Suppressor macrophage (primary cell): ENCODE measurements around the gene RPL18A.
"Not testable (repeated sequence)": the region's sequence is repeated elsewhere in the genome, so short reads cannot be mapped to it uniquely, and the experiment has no call there.

Experiments used
- DNase-seq, 4 experiments: peaks; one replicate each; pipeline ENCODE4 v3.0.0-alpha.2; 2020 to 2022

The RPL18A gene

GRCh38 chr19:17866964-17867486, 7.3 kb downstream of the RPL18A start:
- no peak for DNase-seq

- no peak for DNase-seq
Observed at GRCh38 chr19:17868669-17869068, 9.0 kb downstream of the RPL18A start.

- DNase-seq: no peak
Observed at GRCh38 chr19:17869114-17869608, 9.5 kb downstream of the RPL18A start.

DNA sequence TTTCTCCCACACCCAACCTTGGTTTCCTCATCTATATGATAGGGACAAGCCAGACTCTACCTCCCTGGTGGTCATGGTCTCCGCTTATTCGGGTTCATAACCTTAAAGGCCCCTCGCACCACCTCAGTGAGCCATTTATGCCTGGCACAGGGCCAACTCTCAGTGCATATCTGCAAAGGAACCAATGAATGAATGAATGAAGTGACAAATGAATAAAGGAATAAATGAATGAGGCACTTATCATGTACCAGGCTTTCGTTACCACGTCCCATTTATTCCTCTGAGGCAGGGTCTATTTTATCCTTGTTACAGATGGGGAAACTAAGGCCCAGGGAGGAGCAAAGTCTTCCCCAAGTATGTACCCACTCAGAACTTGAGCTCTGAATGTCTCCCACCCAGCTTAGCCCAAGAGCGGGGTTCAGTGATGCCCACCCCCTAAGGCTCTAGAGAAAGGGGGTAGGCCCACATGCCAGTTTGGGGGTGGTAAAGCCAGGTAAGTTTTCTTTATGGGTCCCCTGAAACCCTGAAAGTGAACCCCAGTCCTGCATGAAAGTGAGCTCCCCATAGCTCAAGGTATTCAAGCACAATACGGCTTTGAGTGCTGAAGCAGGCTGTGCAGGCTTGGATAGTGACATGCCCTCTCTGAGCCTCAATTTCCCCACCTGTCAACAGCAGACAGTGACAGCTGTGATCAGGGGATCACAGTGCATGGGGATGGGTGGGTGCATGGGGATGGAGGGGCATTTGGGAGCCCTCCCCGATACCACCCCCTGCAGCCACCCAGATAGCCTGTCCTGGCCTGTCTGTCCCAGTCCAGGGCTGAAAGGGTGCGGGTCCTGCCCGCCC, 11.5 kb downstream of the RPL18A start:
- DNase-seq: no peak

DNA sequence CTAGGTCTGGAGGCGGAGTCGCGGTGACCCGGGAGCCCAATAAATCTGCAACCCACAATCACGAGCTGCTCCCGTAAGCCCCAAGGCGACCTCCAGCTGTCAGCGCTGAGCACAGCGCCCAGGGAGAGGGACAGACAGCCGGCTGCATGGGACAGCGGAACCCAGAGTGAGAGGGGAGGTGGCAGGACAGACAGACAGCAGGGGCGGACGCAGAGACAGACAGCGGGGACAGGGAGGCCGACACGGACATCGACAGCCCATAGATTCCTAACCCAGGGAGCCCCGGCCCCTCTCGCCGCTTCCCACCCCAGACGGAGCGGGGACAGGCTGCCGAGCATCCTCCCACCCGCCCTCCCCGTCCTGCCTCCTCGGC, 12.2 kb downstream of the RPL18A start, which contains the start of gene SLC5A5:
Gene SLC5A5 (plus strand): TSS at position 68 of the 373 bp plus-strand sequence. CDS start 375 bp downstream, outside the sequence.
- peak in 2 of 4 experiments; percentile 19 to 29 for DNase-seq

GRCh38 chr19:17872251-17873001, 12.7 kb downstream of the RPL18A start:
- DNase-seq: peak in 1 of 4 experiments; percentile 14

GRCh38 chr19:17873786-17874757, 14.4 kb downstream of the RPL18A start:
- peak in 3 of 4 experiments; percentile 24 to 56 (median 42) for DNase-seq

GRCh38 chr19:17874758-17875135, 15.0 kb downstream of the RPL18A start:
- DNase-seq: no peak

DNA sequence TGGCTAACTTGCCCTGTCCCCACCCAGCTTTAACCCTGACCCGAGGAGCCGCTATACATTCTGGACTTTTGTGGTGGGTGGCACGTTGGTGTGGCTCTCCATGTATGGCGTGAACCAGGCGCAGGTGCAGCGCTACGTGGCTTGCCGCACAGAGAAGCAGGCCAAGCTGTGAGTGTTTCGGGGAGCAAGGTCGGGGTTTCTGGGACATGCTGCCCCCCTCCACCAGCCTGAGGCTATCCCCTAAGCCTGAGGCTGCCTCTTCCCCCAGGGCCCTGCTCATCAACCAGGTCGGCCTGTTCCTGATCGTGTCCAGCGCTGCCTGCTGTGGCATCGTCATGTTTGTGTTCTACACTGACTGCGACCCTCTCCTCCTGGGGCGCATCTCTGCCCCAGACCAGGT, 18.0 kb downstream of the RPL18A start:
- DNase-seq: no peak

GRCh38 chr19:17879466-17879865, 19.8 kb downstream of the RPL18A start:
- DNase-seq: no peak

DNA sequence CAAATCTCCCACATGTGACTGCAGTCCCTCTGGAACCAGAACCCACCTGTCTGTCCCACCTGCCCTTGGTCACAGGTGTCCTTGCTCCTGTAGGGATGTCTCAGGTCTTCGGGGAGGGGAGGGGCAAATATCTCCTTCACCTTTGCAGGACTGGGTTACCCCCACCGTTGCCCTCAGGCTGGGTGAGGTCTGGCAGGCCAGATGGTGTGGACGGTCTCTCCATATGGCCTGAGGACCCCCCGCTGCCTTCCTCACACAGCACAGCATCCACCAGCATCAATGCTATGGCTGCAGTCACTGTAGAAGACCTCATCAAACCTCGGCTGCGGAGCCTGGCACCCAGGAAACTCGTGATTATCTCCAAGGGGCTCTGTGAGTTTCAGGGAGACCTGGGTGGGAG, 22.0 kb downstream of the RPL18A start:
- no peak for DNase-seq

DNA sequence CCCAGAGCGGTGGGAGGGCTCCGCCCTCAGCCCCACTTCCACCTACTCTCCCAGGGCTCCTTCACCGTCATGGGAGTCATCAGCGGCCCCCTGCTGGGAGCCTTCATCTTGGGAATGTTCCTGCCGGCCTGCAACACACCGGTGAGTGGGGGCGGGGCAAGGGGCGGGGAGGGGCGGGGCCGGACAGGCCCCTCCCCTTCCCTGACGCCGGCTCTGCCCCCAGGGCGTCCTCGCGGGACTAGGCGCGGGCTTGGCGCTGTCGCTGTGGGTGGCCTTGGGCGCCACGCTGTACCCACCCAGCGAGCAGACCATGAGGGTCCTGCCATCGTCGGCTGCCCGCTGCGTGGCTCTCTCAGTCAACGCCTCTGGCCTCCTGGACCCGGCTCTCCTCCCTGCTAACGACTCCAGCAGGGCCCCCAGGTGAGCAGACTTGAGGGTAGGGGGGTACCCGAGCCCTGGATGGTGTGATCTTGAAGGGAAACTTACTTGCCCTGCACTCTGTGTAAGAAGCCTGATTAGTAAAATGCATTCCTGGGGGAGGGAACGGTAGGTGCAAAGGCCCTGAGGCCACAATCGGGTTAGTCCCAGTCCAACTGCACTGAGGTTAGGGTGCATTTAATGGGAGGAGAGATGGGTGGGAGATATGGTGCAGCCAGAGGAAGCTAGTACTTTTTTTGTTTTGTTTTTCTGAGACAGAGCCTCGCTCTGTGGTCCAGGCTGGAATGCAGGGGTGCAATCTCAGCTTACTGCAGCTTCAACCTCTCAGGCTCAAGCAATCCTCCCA, 24.1 kb downstream of the RPL18A start:
- no peak for DNase-seq

- DNase-seq: no peak
Observed at GRCh38 chr19:17886515-17886914, 26.8 kb downstream of the RPL18A start.

- DNase-seq: not testable (repeated sequence)
Observed at GRCh38 chr19:17887221-17887620, 27.5 kb downstream of the RPL18A start.

DNA sequence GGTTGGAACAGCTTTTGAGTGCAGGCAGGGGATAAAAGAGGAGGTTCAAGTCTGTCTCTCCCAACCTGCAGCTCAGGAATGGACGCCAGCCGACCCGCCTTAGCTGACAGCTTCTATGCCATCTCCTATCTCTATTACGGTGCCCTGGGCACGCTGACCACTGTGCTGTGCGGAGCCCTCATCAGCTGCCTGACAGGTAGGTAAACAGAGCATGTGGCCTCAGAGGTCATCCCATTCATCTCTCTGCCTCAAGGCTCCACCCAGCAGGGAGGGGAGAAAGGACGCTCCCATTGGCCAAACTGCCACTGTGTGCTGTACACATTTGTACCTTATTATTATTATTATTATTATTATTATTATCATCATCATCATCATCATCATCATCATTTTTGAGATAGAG, 28.6 kb downstream of the RPL18A start:
- no peak for DNase-seq

DNA sequence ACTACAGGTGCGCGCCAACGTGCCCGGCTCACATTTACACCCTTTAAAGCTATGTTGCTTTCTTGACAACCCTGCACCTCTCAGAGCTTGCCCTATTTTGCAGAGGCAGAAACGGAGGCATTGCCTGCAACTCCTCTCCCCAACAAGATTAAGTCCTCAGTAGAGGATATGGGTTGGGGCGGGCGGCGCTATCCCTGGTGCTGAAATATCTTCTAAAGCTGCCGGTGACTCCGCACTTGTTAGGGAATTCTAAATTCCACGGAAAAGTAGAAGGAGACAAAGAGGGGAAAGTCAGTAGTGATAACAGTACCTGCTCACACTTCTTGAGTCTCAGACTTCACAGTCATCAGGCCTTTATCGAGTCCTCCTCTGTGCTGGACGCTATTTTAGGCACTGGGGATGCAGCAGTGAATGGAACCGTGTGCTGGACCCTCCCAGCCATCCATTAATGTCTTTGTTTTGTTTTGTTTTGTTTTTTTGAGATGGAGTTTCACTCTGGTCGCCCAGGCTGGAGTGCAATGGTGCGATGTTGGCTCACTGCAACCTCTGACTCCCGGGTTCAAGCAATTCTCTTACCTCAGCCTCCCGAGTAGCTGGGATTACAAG, 30.0 kb downstream of the RPL18A start:
- DNase-seq: peak in 2 of 4 experiments; percentile 35 to 52

GRCh38 chr19:17893766-17894165, 34.1 kb downstream of the RPL18A start:
- DNase-seq: no peak

- no peak for DNase-seq
Observed at GRCh38 chr19:17902701-17903100, 43.0 kb downstream of the RPL18A start.

GRCh38 chr19:17908244-17908643, 48.5 kb downstream of the RPL18A start:
- no peak for DNase-seq

DNA sequence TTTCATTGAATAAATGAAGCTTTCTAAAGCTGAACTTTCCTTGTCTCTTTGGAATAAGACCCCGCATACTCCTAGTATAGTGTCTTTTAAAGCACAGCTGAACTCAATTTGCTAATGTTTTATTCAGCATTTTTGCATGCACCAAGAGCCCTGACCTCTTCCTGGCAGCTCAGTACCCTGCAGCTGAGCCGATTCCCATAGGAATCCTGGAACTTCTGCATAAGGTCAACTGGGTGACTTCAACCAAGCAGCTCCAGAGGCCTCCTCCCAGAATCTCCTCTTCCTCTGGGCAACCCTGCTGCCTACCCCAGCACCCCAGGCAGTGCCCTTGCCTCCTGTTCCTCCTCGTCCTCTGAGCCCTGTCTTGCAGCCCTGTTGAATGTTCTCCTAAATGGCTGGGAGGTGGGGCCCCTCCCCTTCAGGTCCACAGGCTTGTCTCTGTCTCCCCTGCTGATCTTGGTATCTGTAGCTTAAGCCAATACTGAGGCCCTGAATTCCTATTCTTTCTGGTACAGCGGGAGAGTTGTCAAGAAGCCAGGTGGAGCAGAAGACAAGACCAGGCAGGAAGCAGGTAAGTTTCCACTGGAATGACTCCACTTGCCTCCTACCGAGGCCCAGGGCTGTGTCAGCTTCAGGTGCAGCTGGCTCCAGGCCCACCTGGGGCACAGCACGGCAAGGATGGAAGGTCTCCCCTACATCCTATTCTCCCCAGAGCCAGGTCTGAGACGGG, 49.5 kb downstream of the RPL18A start:
- no peak for DNase-seq
